ENCODE results near the gene CIDEB. TPM values are rescaled to one million over a fixed set of nuclear protein-coding genes. Genes with fewer than 3 reads are reported as not detected.

Gene CIDEB
- total and polyA plus RNA-seq, 2 donors (not counting 1 experiment from before 2014, with no cell fraction given): 26.2 to 32.8 TPM

- Mint-ChIP-seq H3K4me3 (no peak overlapping the region), H3K27ac (no peak overlapping the region), H3K9me3 (ENCODE audit: insufficient read depth) (no peaks in the 10 kb centered on the region), H3K4me1 (peaks cover 27% of the 10 kb centered on the region), H3K27me3 (no peaks in the 10 kb centered on the region)
- Histone ChIP-seq H3K27ac (ENCODE audit: low read length in 2 of 2) (no peak overlapping the region), H3K36me3 (replicated peaks in 1 of 2; ENCODE audit: control extremely low read depth in 1 of 2, control insufficient read depth in 1 of 2, extremely low read depth in 1 of 2, insufficient read depth in 2 of 2, low read length in 1 of 2) (peaks cover 13 to 58% of the 10 kb centered on the region in 2 experiments), H3K9ac (ENCODE audit: low read length) (no peak overlapping the region), H3K4me2 (replicated peaks; ENCODE audit: low read depth, low read length, poor library complexity, severe bottlenecking) (no peak overlapping the region), H3K27me3 (replicated peaks in 1 of 4; ENCODE audit: control extremely low read depth in 1 of 4, control insufficient read depth in 3 of 4, insufficient read depth in 4 of 4, low read length in 3 of 4) (no peaks in the 10 kb centered on the region), H3K9me3 (ENCODE audit: control extremely low read depth in 1 of 3, control insufficient read depth in 2 of 3, insufficient read depth in 1 of 3, low read length in 2 of 3) (no peaks in the 10 kb centered on the region), H2AFZ (ENCODE audit: insufficient read depth, low read depth, low read length, poor library complexity, severe bottlenecking) (no peak overlapping the region), H3K4me3 (ENCODE audit: control extremely low read depth in 1 of 5, extremely low read depth in 1 of 5, insufficient read depth in 1 of 5, low read depth in 2 of 5, low read length in 4 of 5) (no peak overlapping the region), H4K20me1 (ENCODE audit: control insufficient read depth, insufficient read depth, low read length, poor library complexity, severe bottlenecking) (no peaks in the 10 kb centered on the region), H3K79me2 (ENCODE audit: control insufficient read depth, insufficient read depth, low read length) (peaks cover 15% of the 10 kb centered on the region), H3K4me1 (ENCODE audit: control insufficient read depth in 2 of 2, insufficient read depth in 2 of 2, low read length in 2 of 2) (peaks cover 18 to 27% of the 10 kb centered on the region in 2 donors)
- DNase-seq (no peak), ATAC-seq (ENCODE audit: low read depth) (no peak)
- WGBS (ENCODE audit: insufficient coverage): 96% methylated on average over 8 of the region's 11 CpGs
- TF ChIP-seq EZH2 (IDR thresholded peaks at IDR 0.05; ENCODE audit: borderline replicate concordance, insufficient read depth, low read depth, low read length, poor library complexity, severe bottlenecking) (no peak), CTCF (IDR thresholded peaks at IDR 0.05) (no peak)
- intact Hi-C loops (cut with micrococcal nuclease): no loop called here
- POLR2A ChIA-PET: interaction anchor here (0.6 to 1.2 kb wide), 3 partner anchors 19 to 70 kb away, joined by 3 to 6 read pairs (median 3); partner anchors contain the start of gene LTB4R
- CTCF ChIA-PET: interaction anchor here (0.9 to 5.1 kb wide), 7 partner anchors 11 to 49 kb away, joined by 3 to 41 read pairs (median 11); partner anchors contain the start of genes CIDEB, LTB4R2, RABGGTA and TINF2
Observed at GRCh38 chr14:24292118-24292807, 15.5 kb downstream of the CIDEB start.

All from B cell (primary cell).